ENCODE results near the gene MPC2.
"Not testable (repeated sequence)": the region's sequence is repeated elsewhere in the genome, so short reads cannot be mapped to it uniquely, and the experiment has no call there.

The MPC2 gene

DNA sequence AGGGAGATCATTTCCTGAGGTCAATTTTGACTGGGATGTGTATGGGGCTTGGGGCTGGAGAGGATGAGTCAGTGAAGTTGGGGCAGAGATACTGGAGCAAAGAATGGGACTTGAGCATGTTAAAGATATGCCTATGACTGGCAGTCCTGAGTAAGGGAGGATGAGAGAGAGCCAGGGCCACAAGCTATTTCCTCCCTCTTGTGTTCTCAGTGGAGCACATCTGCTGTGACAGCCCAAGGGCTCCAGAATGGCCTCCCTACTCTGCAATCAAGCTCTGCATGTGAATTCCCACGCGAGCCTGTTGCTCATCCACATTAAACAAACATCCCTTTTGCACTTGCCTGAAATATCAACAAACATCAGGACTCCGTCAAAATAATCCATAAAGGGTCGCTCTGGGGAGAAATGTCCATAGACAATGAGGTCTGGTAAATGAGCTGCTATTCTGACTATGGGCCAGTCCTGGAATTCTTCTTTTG lies 32.2 kb downstream of the MPC2 start:
- DNase-seq, result no peak

DNA sequence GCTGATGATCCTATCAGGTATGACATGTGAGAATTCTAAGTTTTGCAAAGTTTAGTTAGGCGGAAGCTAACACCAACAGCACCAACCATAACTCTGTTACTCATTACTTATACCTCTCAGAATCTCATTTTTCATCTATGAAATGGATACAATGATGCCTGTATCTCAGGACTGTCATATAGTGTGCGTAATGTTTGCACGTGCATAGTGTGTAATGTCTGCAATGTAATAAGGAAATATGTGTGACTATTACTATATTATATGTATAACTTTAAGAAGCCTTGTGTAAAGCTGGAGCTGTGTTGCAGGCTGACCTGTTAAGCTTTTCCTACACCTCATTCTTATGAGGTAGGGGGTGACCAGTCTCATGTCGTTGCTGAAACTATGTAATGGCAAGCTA lies 36.0 kb downstream of the MPC2 start:
- DNase-seq, result no peak

DNA sequence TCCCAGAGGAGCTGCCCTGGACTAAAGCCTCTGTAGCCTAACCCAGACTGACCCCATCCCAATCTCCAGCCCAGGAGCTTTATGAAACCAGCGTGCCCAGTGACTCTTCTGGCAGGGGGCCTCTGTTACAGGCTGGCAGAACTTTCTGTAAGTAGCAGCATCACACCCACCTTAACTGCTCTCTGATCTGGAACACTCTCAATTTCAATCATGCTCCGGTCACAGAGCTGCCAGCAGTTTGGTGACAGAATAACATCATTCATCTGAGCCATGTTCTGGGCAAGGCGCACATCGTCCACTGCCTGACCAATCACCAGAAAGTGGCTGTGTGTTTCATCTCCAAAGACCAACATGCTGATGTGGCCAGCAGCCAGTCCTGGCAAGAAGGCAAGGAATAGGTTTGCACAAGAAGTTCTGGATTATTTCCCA lies 37.6 kb downstream of the MPC2 start:
- DNase-seq, result no peak

DNA sequence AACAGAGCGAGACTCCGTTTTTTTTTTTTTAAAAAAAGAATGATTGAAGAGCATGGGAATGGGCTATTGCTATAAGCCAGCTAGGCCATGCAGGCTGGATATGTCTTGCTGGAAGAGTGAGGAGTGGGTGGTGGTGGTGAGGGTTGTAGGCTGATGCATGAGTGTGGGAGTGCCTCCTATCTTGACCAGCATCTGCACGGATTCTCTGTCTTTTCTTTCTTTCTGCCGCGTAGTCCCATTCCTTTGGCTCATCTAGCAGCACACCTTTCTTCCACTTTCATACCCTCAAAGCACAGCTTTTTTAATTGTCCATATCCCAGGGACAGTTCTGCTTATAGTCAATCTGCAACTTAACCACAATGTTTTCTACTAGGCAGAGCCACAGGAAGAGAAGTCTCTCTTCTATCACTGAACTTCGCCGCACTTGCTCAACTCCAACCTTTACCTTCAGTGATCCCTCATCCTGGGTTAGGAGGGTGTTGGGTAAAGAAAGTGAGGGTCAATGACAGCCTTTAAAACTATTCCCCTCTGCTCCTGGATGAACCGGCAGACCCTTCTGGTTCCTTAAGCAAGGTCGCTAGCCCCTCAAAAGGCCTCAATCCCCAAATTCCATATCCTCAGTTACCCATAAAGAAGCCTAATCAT lies 38.2 kb downstream of the MPC2 start:
- no peak for DNase-seq

DNA sequence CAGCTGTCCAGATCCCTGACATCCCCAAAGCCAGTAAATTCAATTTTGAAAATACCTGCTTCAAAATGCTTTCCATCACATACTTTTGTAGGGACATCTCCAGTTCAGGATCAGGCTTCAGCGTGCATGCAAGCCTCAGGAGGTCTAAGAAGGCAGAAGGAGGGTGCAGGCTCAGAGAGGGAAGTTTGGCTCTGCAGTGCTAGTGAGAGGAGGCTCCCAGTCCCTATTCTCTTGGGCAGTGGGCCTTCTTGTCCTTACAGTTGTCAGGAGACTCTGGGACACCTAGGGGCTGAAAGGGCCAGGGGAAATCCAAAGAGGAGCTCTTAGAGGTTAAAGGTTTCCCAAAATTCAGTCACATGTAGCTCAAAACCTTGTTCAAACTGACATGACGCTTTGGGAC lies 43.1 kb downstream of the MPC2 start:
- DNase-seq, result no peak

DNA sequence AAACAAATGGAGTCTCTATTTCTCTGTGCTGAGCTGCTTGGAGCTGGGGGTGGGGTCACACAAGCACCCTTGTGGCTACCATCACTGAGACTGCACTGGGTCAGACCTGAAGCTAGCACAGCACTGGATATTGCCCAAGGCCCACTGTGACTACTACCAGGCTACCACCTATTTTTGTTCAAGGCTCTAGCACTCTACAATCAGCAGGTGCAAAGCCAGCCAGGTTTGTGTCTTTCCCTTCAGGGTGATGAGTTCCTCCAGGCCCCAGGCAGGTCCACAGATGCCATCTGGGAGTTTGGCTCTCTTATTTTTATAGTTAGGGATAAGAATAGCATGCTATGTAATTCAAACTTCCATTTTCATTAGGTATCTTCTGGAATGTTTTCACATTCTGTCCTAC lies 46.5 kb downstream of the MPC2 start:
- no peak for DNase-seq

DNA sequence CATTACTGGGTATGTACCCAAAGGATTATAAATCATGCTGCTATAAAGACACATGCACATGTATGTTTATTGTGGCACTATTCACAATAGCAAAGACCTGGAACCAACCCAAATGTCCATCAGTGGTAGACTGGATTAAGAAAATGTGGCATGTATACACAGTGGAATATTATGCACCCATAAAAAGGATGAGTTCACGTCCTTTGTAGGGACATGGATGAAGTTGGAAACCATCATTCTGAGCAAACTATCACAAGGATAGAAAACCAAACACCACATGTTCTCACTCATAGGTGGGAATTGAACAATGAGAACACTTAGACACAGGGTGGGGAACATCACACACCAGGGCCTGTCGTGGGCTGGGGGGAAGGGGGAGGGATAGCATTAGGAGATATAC lies 49.7 kb downstream of the MPC2 start:
- not testable (repeated sequence) for DNase-seq

DNA sequence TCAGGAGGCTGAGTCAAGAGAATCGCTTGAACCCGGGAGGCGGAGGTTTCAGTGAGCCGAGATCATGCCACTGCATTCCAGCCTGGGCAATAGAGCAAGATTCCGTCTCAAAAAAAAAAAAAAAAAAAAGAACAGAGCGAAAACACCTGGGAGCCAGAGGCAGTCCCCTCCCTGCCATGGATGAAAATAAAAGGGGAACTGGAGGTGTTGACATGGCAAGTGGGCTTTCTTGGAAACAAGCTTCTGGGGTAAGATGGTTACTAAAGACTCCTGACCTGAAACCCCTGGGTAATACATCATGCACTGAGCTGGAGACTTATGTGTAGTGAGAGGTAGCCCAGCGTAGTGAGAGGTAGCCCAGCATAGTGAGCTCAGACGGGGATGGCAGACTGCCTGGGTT lies 54.5 kb downstream of the MPC2 start:
- DNase-seq, result no peak

DNA sequence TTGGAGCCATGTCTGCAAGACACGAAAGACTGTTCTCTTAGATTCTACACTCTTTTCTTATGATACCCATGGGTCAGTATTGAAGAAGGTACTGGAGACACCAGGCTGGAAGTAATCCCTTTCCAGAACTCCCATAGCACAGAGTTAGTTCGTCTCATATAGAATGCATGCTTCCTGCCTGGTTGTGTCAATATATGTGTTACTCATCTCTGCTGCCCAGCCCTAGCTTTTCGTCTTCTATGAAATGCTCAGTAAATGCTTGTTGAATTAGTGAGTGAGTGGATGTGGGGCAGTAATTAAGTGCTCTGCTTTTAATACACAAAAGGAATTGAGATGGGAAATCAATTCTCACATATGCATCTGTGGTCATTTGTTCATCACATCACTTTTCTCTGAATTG lies 55.1 kb downstream of the MPC2 start:
- DNase-seq, result no peak

DNA sequence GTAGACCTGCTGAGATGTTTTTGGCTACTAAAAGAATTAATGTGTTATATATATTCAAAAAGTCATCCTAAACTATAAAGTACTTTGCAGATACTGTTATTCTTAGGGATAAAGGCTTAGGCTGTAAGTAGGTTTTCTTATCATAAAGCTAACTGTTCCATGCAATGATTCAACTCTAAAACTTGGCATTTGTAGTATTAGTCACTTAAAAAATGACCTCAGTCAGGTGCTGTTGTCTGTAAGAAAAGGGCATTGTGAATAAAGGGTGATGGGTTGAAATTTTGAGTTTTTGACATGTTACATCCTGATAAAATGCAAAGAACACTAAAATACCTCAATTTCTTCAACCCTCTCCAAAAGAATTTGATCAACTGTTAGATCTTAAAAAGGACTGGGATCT lies 55.8 kb downstream of the MPC2 start:
- DNase-seq, result no peak

DNA sequence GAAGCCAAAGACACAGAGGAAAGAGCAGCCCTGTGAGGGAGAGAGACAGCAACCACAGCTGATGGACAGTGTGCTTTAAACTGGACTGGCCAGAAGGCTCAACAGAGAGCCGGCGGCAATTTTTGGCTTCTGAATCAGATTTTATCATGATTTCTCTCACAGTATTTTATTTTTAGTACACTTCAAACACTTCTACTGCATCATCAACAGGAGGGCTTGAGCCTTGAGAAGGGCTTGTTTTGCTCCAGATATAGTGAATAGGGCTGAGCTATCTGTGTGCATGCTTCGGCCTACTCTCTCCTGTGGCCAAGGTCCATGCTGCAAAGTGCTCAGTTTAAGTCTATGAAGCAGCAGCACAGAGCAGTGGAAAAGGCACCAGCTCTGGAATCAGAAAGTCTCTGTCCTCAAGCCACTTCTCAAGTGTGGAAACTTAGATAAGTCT lies 56.3 kb downstream of the MPC2 start:
- DNase-seq, result no peak

DNA sequence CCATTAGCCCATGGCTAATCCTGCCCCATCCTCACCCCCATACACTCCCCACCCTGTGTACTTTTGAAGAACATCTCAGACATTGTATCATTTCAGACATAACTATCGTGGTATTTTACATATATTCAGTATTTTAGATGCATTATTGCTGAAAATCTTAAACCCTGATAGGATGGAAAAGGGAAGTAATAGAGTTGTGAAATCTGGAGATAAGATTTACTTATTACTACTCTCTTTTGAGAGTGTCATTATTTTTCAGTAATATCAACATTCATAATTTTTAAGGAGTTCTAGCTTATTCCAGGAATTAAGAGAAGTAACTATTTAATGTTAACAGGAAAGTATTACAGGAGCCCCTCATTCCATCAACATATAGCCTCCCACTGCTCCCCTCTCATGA lies 57.4 kb downstream of the MPC2 start:
- no peak for DNase-seq

DNA sequence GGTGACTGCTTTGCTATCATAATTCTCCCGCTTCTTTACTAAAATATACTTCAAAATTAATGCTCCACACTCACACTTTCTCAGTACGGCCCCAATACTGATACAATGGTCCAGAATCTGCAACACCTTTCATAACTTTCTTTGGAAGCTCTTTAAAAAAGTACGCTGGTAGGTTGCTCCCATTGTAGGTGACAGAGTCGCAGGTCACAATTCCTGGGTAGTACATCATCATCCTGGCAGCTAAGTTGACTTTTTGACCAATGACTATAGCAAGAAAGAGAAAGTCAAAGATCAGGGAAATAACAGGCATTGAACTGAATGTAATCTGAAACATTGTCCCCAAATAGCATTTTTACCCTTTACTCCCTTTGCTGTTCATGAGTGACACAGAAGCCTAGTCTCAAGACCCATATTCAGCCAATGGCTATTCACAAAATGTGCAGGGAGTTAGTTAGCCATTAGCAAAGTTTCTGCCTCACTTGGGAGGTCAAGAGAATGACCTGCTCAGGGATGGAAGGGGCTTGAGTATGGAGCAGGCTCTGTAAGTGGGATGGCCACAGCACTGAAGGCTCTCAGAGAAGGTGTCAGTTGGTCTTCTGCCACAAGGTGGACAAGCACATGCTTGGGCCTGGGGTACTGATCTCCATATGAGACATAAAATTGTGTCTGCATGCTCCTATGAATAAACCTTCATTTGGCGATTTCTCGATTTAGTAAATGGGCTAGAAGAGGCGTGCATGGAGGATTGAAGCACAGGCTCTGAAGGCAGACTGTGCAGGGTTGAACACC lies 58.3 kb downstream of the MPC2 start:
- DNase-seq, result no peak

DNA sequence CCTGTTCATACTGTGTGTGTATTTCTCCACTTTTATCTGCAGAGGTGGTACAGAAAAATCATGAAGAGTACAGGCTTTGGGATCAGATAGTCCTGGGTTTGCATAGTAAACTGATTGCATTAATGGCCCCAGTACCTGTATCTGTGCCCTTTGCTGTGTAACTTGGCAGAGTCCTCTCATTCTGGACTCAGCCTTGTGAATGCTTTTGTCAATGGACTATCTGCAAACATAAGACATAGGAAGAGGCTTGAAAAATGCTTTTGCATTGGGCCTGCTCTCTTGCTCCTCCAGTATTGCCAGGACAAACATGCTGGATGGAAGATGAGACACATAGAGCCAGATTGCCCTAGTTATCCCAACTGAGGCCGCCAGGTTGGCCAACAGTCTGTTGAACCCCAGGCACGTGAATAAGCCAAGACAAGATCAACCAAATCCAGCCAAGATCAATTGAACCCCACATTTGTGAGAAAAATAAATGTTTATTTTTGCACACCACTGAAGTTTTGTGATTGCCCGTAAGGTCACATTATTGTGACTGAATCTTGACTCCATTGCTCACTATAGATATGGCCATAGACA lies 60.2 kb downstream of the MPC2 start:
- no peak for DNase-seq

DNA sequence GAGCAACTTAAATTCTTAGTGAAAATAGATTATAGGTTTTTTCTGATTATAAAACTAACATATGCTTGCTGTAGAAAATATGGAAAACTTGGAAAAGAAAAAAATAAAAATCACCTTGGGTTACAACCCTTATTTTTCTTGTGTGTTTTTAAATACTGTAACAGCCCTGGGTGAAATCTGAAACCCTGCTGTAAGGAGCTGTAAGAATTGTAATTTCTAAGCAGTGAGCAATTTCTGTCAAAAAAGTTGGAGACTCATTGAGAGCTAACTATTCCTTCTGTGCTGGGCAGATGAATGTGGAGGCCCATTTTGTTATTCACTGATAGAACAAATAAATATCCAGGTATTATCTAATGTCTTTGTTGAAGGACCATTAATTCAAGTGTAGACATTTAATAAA lies 65.5 kb downstream of the MPC2 start:
- no peak for DNase-seq

DNA sequence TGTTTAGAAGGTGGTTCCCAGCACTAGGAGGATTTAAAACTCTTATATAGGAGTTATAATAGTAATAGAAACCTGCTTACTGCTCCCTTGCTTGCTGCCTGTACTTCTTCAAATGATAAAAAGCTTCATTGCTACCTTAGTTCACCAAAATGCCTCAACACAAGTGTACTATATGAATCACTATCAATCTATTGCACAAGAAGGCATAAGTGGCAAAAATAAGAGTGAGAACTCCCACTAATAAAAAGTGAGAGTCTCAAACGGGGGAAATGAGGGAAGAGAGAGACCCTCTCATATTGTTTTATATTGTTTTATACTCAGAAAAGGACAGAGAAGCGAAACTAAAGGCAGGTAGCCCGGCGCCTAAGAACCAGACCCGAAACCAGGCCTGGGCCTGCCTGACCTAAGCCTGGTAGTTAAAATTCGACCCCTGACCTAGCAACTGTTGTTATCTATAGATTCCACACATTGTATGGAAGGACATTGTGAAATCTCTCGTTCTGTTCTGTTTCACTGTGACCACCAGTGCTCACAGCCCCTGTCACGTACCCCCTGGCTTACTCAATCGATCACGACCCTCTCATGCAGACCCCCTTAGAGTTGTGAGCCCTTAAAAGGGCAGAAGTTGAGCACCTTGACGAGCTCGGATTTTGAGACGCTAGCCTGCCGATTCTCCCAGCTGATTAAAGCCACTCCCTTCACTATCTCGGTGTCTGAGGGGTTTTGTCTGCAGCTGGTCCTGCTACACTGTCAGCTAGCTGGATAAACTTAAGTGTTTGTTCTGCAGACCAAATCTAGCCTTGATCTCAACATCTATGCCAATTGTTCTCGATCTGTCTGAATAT lies 67.5 kb downstream of the MPC2 start:
- not testable (repeated sequence) for DNase-seq

DNA sequence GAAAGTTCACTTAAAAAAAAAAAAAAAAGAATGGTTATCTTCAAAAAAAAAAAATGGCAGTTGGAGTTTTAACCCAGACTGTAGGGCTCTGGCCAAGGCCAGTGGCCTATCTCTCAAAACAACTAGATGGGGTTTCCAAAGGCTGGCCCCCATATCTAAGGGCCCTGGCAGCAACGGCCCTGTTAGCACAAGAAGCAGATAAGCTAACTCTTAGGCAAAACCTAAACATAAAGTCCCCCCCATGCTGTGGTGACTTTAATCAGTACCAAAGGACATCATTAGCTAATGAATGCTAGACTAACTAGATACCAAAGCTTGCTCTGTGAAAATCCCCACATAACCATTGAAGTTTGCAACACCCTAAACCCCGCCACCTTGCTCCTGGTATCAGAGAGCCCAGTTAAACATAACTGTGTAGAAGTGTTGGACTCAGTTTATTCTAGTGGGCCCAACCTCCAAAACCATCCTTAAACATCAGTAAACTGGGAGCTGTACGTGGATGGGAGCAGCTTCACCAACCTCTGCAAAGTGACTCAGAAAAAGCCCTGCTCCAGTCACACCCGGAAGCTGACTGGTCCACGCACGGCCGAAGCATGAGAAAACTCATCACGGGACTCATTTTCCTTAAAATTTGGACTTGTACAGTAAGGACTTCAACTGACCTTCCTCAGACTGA lies 70.0 kb downstream of the MPC2 start:
- DNase-seq, result not testable (repeated sequence)

All from RPMI8226 (cell line).